NCI-H510A treated with DMSO at 0.1 percent for 48 hours (cell line): ENCODE results near the gene ASIC4.

Source experiments
- DNase-seq: peaks from one replicate; lab custom pipeline; 2025; lab: John Stamatoyannopoulos, UW

The ASIC4 gene

GRCh38 chr2:219514836-219515235 is 554 bp downstream of the ASIC4 start:
- DNase-seq = no peak

GRCh38 chr2:219515874-219516629 is 1.8 kb downstream of the ASIC4 start:
- no peak for DNase-seq

- no peak for DNase-seq
Measured at GRCh38 chr2:219516888-219517287, 2.6 kb downstream of the ASIC4 start.

- DNase-seq = no peak
Measured at GRCh38 chr2:219517954-219518778, 3.9 kb downstream of the ASIC4 start.

DNA sequence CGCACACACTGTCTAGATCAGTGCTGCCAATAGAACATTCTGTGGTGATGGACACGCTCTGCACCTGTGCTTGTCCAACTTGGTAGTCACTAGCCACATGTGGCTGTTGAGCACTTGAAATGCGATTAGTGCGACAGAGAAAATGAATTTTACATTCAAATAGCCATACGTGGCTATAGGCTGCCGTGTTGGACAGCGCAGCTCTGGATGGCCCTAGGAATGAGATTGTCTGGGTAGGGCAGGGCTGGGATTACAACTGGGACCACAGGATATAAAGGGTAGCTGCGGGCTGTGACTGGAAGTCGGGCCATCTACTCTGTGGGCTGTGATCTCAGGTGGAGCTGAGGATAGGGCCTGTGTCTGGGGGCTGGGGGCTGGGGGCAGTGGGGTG is 5.2 kb downstream of the ASIC4 start:
- no peak for DNase-seq

GRCh38 chr2:219520079-219520478 is 5.8 kb downstream of the ASIC4 start:
- no peak for DNase-seq

- DNase-seq = peak; percentile 15
Measured at GRCh38 chr2:219521066-219521880, 7.0 kb downstream of the ASIC4 start.

GRCh38 chr2:219522111-219523030 is 8.1 kb downstream of the ASIC4 start:
- peak; percentile 24 for DNase-seq

DNA sequence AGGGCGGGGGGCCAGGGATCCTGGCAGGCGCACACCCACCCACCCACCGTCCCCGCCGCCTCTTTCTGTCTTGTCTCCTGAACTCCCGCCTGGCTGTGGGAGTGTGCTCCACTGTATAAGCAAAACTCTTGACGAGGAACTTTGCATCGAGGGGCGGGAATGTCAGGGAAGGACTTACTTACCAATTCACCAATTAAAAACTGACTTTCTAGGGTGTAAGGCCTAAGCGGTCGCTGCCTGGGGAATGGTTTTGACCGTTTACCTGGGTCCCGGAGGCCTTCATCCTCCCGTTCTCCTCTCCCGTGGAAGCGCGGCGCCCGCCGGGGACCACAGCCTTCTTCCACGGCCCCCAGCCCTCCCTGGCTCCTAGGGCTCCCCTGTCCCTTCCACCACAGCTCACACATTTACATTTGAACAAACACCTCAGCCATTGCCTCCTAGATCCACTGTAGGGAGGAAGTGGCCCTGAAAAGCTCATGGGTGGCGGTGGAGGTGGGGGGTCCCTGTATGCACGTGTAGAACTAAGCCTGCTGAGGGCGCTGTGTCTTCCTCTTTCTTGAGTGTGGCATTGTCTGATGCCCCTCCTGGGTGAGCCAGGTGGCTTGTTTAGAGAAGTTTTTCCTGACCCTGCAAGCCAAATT is 8.9 kb downstream of the ASIC4 start:
- DNase-seq = no peak

DNA sequence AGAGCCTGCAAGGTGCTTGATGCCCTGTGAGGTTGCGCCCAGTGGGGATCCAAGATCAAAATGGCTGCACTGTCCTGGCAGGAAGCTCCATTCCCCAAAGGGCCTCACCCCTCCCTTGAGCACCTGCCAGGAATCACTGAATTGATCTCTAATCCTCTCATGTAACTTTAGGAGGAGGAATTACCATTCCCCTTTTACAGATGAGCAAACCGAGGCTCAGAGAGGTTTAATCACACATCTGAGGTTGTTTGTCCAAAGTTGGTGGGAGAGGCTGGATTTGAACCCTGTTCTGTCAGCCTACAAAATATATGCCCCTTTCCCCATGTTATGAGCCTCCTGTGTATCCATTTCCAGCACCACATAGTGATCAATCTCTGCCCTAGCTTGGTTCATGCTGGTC is 10.5 kb downstream of the ASIC4 start:
- DNase-seq = no peak

- no peak for DNase-seq
Measured at GRCh38 chr2:219525533-219526232, 11.4 kb downstream of the ASIC4 start.

- DNase-seq = no peak
Measured at GRCh38 chr2:219526320-219527075, 12.2 kb downstream of the ASIC4 start.

DNA sequence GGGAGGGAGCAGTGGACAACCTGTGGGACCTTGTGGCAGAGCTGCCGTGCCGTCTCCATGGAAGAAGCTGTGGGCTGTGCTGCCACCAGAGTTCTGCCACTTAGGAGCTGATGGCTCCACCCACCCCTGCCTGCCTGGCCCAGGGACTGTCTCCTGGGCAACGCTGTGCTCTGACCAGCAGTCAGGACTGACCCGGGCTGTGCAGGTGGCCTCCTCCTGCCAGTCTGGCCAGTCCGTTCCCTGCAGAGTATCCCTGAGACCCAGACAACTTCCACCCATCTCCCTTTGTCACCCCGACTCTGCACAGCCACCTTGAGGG is 12.8 kb downstream of the ASIC4 start:
- DNase-seq = peak; percentile 30

- no peak for DNase-seq
Measured at GRCh38 chr2:219527472-219527871, 13.2 kb downstream of the ASIC4 start.

DNA sequence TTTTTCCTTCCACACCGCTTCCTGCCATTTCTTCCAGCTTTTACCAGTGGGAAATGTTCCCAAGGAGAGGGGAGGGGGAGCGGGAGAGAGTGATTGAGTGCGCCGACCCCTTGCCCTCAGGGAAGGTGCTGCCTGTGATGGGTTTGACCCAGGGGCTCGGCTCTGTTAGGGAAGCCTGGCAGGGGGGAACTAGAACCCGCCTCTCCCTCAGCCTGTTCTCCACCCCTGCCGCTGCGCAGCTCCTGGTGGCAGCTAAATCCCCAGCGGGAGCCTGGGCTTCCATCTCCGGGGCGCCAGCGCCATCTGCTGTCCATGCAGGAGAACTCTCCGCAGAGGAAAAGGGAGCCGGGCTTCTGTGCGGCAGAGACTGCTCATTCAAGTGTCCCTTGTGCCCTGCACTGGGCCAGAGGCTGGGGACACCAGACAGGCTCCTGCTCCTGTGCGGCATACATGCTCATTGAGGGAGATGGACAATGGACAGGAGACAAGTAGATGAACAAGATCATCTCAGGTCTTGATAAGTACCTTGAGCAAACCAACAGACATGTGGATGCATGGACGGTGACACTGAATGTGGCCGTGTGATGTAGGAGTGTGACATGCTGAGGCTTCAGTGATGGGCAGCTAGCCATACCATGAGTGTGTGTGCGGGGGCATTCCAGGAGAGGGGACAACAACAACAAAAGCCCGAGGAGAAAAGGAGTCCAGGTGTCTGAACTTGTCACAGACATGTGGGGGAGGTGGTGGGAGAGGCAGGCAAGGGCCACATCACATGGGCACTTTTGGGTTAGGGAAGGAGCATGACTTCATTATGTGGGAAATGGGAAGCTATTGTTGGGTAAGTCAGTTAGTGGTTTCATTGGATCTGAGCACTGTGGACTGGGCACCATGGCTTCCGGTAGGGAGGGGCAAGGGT is 16.0 kb downstream of the ASIC4 start:
- peak; percentile 93 for DNase-seq

GRCh38 chr2:219531639-219532377 is 17.5 kb downstream of the ASIC4 start:
- DNase-seq = peak; percentile 21

DNA sequence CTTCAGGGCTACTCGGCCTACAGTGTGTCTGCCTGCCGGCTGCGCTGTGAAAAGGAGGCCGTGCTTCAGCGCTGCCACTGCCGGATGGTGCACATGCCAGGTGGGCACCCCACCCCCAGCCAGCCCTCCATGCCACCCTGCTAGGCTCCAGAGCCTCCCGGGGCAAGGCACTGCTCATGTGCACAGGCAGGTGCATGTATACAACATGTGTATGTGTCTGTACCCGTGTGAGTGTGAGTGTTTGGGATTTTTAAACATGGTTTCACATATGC is 18.0 kb downstream of the ASIC4 start:
- DNase-seq = no peak
